K562 (cell line): ENCODE measurements around the gene HBP1. TPM values are rescaled to one million over a fixed set of nuclear protein-coding genes. Genes with fewer than 3 reads are reported as not detected.

Experiments
- ASH1L ChIP-seq: fragments of 450-650 bp; IDR thresholded peaks from 2 replicates; pipeline ENCODE4 v1.6.1; 2018; ENCODE audit warnings: borderline replicate concordance, mild to moderate bottlenecking, low read depth; ENCODE audit not compliant: partially characterized antibody
- IRF1 ChIP-seq: sonication (generic); formaldehyde crosslinking; IDR thresholded peaks from 2 replicates; pipeline ENCODE4 v1.8.0; 2022; ENCODE audit warnings: missing genetic modification reagents, mild to moderate bottlenecking, borderline replicate concordance
- MTA3 ChIP-seq: fragments of 450-650 bp; formaldehyde crosslinking; IDR thresholded peaks from 2 replicates; pipeline ENCODE4 v1.6.1; 2017; ENCODE audit warnings: mild to moderate bottlenecking, borderline replicate concordance
- SMARCC2 ChIP-seq: fragments of 450-650 bp; IDR thresholded peaks from 2 replicates; pipeline ENCODE4 v1.6.1; 2017; ENCODE audit warnings: antibody characterized with exemption, moderate library complexity, mild to moderate bottlenecking, low read depth
- TAF1 ChIP-seq: IDR thresholded peaks from 2 replicates; pipeline ENCODE4 v1.6.1; 2011; ENCODE audit warnings: mild to moderate bottlenecking, low read length, moderate library complexity; ENCODE audit not compliant: insufficient read depth, control insufficient read depth, severe bottlenecking; ENCODE audit errors: extremely low read depth
- ZNF717 ChIP-seq: fragments of 250-450 bp; sonication (Bioruptor Pico); IDR thresholded peaks from 2 replicates; pipeline ENCODE4 v1.5.0; 2021
- ZNF785 ChIP-seq: fragments of 250-450 bp; sonication (Bioruptor Pico); IDR thresholded peaks from 2 replicates; pipeline ENCODE4 v1.4.0; 2020; ENCODE audit warnings: mild to moderate bottlenecking
- polyA plus RNA-seq, 8 experiments: library from polyadenylated mRNA; depleted of rRNA in 4 of 8; stranded (reverse) in 5 of 8; unstranded in 3 of 8; fragments of >200 nt; fragmentation: Nextera tagmentation in 2 of 8; fragmentation: Illumina TruSeq in 1 of 8; extraction: Ambion mirVana in 2 of 8; extraction: Trizol in 1 of 8; gene quantifications; 2 replicates each; pipeline versions ENCODE4 v1.2.1 to v1.2.3, GENCODE V29; 2011 to 2014; ENCODE audit warnings: inconsistent platforms in 1 of 8, missing spikeins in 1 of 8
- total RNA-seq, 7 experiments: library from RNA; depleted of rRNA in 6 of 7; stranded (reverse); fragments of >200 nt in 6 of 7; fragmentation: Illumina TruSeq in 2 of 7; extraction: Trizol in 2 of 7; gene quantifications; 2 replicates each; pipeline versions ENCODE4 v1.2.1 to v1.2.3, GENCODE V29; 2011 to 2021; ENCODE audit warnings: low replicate concordance in 1 of 7
- TF ChIP-seq, protein P1 (sequence below): fragments of 450-650 bp; IDR thresholded peaks from 2 replicates; pipeline ENCODE4 v1.6.1; 2017; ENCODE audit warnings: antibody characterized with exemption, mild to moderate bottlenecking
- TF ChIP-seq, protein P2 (sequence below): fragments of 450-650 bp; IDR thresholded peaks from 2 replicates; pipeline ENCODE4 v1.6.1; 2016; ENCODE audit warnings: low read depth
- TF ChIP-seq, protein P3 (sequence below): fragments of 250-450 bp; sonication (Bioruptor Pico); IDR thresholded peaks from 2 replicates; pipeline ENCODE4 v1.5.0; 2021; ENCODE audit warnings: mild to moderate bottlenecking, borderline replicate concordance

Gene HBP1
- total and polyA plus RNA-seq, 9 of the 15 experiments (the other 6 are each of a cell fraction or from before 2014, with no cell fraction given) = 18.7 to 59.9 (median 27.0) TPM

GRCh38 chr7:107167483-107168232, 1.1 kb upstream of the HBP1 start (continued):
- TF ChIP-seq, protein P1, sequence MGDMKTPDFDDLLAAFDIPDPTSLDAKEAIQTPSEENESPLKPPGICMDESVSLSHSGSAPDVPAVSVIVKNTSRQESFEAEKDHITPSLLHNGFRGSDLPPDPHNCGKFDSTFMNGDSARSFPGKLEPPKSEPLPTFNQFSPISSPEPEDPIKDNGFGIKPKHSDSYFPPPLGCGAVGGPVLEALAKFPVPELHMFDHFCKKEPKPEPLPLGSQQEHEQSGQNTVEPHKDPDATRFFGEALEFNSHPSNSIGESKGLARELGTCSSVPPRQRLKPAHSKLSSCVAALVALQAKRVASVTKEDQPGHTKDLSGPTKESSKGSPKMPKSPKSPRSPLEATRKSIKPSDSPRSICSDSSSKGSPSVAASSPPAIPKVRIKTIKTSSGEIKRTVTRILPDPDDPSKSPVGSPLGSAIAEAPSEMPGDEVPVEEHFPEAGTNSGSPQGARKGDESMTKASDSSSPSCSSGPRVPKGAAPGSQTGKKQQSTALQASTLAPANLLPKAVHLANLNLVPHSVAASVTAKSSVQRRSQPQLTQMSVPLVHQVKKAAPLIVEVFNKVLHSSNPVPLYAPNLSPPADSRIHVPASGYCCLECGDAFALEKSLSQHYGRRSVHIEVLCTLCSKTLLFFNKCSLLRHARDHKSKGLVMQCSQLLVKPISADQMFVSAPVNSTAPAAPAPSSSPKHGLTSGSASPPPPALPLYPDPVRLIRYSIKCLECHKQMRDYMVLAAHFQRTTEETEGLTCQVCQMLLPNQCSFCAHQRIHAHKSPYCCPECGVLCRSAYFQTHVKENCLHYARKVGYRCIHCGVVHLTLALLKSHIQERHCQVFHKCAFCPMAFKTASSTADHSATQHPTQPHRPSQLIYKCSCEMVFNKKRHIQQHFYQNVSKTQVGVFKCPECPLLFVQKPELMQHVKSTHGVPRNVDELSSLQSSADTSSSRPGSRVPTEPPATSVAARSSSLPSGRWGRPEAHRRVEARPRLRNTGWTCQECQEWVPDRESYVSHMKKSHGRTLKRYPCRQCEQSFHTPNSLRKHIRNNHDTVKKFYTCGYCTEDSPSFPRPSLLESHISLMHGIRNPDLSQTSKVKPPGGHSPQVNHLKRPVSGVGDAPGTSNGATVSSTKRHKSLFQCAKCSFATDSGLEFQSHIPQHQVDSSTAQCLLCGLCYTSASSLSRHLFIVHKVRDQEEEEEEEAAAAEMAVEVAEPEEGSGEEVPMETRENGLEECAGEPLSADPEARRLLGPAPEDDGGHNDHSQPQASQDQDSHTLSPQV = peak; percentile 76
- 0 out of 2 replicates have a peak, but pooled peaks have one; percentile 49 for TF ChIP-seq IRF1 (CRISPR knock-in tag)
- peak; percentile 39; the same call in 1 of the 2 replicates for TF ChIP-seq ZNF717 (CRISPR knock-in tag)
- TF ChIP-seq, protein P2, sequence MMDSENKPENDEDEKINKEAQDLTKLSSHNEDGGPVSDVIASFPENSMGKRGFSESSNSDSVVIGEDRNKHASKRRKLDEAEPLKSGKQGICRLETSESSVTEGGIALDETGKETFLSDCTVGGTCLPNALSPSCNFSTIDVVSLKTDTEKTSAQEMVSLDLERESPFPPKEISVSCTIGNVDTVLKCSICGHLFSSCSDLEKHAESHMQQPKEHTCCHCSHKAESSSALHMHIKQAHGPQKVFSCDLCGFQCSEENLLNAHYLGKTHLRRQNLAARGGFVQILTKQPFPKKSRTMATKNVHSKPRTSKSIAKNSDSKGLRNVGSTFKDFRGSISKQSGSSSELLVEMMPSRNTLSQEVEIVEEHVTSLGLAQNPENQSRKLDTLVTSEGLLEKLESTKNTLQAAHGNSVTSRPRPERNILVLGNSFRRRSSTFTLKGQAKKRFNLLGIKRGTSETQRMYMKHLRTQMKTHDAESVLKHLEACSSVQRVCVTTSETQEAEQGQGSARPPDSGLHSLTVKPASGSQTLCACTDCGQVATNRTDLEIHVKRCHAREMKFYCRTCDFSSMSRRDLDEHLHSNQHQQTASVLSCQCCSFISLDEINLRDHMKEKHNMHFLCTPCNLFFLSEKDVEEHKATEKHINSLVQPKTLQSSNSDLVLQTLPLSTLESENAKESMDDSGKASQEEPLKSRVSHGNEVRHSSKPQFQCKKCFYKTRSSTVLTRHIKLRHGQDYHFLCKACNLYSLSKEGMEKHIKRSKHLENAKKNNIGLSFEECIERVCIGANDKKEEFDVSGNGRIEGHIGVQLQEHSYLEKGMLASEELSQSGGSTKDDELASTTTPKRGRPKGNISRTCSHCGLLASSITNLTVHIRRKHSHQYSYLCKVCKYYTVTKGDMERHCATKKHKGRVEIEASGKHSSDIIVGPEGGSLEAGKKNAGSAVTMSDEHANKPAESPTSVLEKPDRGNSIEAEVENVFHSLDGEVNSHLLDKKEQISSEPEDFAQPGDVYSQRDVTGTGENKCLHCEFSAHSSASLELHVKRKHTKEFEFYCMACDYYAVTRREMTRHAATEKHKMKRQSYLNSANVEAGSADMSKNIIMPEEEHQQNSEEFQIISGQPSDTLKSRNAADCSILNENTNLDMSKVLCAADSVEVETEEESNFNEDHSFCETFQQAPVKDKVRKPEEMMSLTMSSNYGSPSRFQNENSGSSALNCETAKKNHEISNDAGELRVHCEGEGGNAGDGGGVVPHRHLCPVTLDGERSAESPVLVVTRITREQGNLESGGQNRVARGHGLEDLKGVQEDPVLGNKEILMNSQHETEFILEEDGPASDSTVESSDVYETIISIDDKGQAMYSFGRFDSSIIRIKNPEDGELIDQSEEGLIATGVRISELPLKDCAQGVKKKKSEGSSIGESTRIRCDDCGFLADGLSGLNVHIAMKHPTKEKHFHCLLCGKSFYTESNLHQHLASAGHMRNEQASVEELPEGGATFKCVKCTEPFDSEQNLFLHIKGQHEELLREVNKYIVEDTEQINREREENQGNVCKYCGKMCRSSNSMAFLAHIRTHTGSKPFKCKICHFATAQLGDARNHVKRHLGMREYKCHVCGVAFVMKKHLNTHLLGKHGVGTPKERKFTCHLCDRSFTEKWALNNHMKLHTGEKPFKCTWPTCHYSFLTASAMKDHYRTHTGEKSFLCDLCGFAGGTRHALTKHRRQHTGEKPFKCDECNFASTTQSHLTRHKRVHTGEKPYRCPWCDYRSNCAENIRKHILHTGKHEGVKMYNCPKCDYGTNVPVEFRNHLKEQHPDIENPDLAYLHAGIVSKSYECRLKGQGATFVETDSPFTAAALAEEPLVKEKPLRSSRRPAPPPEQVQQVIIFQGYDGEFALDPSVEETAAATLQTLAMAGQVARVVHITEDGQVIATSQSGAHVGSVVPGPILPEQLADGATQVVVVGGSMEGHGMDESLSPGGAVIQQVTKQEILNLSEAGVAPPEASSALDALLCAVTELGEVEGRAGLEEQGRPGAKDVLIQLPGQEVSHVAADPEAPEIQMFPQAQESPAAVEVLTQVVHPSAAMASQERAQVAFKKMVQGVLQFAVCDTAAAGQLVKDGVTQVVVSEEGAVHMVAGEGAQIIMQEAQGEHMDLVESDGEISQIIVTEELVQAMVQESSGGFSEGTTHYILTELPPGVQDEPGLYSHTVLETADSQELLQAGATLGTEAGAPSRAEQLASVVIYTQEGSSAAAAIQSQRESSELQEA = 0 out of 2 replicates have a peak, but pooled peaks have one; percentile 9
- TF ChIP-seq, protein P3, sequence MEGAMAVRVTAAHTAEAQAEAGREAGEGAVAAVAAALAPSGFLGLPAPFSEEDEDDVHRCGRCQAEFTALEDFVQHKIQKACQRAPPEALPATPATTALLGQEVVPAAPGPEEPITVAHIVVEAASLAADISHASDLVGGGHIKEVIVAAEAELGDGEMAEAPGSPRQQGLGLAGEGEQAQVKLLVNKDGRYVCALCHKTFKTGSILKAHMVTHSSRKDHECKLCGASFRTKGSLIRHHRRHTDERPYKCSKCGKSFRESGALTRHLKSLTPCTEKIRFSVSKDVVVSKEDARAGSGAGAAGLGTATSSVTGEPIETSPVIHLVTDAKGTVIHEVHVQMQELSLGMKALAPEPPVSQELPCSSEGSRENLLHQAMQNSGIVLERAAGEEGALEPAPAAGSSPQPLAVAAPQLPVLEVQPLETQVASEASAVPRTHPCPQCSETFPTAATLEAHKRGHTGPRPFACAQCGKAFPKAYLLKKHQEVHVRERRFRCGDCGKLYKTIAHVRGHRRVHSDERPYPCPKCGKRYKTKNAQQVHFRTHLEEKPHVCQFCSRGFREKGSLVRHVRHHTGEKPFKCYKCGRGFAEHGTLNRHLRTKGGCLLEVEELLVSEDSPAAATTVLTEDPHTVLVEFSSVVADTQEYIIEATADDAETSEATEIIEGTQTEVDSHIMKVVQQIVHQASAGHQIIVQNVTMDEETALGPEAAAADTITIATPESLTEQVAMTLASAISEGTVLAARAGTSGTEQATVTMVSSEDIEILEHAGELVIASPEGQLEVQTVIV (CRISPR knock-in tag) = no peak
- no peak for TF ChIP-seq ZNF785 (CRISPR knock-in tag)
- peak; percentile 79 for TF ChIP-seq TAF1
- no peak for TF ChIP-seq ASH1L
- TF ChIP-seq MTA3 = peak; percentile 24; the same call in 1 of the 2 replicates
- TF ChIP-seq SMARCC2 = peak; percentile 46
